ENCODE measurements around the gene LRRC4C.

LRRC4C gene

DNA sequence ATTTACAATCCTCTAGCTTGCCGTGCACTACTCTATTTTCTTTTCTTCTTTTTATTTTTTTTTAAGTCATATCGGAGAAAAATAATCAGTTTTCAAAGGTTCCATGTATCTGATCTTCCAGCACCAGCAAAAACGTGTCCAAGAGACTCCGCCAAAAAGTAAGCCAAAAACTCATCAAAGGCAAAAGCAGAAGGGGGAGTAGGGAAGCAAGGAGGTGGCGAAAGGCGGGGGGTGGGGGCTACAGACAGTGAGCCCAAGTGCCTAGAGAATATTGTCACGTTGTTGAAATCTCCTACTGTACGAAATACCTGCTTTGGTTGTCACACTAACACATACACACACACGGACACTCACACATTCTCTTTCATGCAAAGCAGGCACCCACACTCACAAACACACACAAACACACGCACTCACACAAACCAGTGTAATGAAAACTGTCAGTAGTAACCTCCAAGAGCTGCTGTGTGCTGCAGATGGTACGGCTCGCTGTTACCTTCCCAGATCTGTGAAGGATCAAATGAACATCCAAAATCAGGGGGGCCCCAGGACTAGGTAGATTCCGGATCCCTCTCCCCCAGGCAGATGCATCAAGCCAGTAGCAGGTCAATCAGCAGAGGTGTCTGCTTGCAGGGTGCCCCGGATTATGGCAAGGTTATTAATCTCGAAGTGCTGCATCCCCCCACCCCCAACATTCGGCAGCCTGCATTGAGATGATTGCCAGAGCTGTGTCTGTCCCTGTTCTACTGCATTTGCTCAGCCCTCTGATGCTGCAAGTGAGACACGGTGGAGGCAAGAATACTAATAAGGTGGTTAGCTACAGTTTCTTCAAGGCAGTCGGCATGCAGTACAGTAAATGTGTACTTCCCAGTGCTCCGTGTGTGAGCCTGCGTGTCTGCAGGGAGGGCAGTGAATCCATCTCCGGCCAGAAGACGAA, at the start of gene LRRC4C:
TSS of gene LRRC4C (minus strand) at position 188 of the 937 bp plus-strand sequence.
- no peak for DNase-seq

DNA sequence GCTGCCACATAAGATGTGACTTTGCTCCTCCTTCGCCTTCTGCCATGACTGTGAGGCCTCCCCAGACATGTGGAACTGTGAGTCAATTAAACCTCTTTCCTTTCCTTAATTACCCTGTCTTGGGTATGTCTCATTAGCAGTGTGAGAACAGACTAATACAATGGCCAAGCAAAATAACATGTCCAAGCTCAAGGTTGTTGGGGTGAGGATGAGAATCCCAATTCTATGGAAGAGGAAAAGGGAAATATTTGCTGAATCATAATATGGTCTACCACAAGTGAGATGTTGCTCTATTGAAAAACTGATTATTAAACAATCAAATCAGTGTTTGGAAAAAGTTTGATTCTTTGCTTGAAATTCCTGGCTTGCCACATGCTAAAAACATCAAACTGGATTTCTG, 48.7 kb upstream of the LRRC4C start:
- no peak for DNase-seq

DNA sequence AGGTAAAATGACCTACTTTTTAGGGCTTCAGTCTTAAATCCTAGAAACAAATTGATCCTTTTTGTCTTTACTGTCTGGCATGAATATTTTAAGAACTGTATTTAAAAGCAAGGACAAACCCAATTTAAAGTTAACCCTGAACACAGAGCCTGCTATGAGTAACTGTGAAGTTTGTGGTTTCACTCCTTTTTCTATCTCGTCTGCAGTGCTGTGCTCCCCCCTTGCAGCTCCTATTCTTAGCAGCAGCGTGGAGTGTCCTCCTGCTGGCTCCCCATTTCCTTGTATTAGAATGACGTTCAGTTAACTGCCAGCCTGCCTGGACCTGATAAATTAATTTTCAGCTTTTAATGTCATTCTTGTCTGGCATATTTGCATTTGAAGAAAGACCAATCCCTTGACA, 40.0 kb upstream of the LRRC4C start:
- DNase-seq = no peak

DNA sequence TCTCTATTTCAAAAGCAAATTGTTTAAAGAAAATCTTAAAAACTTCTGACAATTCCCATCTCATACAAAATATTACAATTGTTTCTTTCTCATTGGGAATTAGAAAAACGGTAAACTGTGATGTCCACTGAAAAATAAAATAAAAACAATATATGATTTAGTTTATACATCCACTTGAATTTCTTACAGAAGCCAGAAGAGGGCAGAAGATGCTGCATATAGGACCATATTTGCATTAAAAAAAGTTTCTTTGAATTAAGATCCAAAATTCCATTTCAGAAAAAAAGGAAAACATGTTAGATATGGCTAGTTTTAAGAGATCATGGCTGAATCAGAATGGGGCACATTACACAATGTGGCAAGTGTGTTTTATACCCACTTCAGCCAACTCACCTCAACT, 39.3 kb upstream of the LRRC4C start:
- DNase-seq = no peak

DNA sequence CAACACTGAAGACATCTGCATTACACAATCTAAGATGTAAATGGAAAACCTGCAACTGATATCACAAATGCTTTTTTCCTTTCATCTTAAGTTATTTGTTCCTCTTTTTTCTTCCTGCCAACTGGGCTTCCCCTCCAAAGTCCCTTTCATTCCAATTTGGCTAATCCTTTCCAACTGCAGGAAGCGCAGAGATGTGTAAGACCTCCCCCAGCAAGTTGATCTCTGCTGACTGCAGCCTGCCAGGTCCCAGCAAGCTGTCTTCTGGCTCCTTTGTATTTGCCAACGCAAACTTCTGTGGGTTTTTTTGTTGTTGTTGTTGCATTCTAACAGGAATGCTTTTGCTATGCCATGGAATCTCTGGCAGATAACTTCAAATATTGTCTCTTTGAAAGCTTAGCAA, 38.5 kb upstream of the LRRC4C start:
- DNase-seq = no peak

DNA sequence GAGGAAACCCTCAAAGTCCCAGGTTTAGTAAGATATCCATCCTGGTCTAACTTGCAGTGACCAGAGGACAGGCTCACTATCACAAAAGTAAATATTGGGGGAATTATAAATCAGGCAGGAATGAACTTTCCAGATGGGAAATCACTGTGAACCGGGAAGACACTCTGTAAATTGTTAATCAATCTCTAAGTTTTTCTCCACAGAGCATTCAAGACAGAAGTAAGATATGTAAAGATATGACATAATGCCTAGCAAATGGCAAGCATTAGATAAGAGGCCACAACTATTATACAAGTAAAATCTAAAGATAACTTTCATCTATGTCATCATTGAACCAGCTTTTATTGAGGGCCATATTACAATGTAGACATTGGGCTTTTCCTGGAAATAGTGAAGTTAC, 35.3 kb upstream of the LRRC4C start:
- DNase-seq = no peak

DNA sequence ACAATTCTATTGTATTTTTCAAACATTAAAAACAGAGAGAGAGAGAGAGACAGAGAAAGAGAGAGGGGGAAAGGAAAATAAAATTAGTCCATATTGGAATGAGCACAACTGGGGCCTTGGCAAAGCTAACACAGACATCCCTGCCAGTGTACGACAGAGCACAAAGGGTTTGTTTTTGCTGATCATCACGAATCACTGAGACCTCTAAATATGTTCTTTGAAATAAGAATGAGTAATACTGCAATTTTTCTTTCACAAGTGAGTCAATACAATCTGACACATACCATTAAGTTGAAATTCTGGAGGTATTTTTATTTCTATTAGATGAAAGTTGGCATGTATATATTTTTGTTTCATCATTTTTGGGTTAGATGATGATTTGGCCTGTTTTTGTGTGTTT, 27.0 kb upstream of the LRRC4C start:
- DNase-seq = no peak

DNA sequence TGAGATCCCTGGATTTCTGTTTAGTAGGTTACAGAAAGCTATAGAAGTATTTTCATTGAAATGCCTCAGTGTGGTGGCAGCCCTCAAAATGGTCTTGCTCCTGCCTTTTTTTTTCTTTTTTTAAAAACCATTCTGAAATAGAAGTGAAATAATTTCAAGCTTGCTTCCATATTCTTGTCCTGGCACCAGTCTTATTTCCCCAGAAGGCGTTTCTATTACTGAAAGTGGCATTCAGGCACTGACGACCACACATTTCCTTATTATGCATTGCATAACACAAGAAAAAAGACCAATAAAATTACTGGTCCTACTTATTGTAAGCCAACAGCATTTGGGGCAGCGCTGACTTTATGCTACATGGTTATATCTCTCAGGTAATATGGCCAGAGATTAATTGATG, 24.5 kb upstream of the LRRC4C start:
- no peak for DNase-seq

DNA sequence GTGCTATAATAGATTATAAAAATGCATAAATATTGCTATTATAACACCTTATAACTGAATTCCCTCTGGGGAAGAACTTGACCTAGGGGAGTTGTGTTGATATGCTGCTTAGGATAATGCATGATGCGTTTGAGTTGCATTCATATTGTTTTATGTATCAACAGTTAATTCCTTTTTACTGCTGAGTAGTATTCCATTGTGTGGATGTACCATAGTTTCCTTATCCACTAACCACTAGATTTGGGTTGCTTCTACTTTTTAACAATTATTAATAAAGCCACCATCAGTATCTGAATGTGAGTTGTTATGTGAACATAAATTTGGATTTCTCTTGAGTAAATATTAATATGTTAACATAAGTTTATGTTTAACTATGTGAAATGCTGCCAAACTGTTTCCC, 19.7 kb upstream of the LRRC4C start:
- DNase-seq = no peak

DNA sequence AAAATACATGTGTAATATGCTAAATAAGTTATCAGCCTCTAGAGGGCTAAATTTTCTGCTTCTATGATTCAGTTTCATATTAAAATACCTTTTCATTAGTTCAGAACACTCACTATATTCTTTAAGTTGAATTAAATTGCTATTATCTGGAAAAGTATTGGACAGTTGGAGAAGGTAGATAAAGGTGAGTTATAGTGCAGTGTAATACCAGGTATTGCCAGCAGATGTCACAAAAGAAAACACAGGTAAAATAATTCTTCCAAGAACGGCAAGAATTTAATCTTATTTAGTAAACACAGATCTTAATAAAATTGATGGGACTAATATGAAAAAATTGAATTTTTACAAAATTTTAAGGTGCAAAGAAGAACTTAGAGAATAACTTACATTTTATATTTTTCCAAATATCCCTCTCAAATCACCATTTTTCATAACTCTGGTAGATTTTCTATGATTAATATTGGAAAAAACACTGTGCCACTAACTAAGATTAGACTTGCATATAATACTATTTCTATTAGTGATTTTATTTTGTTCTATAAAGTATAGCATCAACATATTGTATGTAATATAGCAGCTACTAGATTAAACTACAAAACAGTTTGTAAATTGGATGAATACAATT, 1.7 kb upstream of the LRRC4C start:
- no peak for DNase-seq

DNA sequence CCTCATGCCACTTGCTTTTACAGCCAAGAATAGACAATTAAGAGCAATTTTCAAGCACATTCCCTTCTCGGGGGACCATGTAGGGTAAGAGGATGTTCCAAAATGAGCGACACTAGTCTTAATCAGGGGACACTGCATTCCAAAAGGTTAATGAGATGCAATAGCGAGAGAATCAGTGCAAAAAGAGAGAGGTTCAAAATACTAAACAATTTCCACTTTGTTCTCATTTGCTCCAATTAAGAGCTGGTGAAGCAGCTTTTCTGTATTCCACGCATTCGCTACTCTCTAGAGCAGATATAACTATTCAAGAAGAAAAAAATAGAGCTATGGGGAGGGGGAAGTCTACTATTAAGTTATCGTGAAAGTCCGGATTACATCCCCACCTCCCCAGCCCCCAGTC, 811 bp downstream of the LRRC4C start:
- no peak for DNase-seq

DNA sequence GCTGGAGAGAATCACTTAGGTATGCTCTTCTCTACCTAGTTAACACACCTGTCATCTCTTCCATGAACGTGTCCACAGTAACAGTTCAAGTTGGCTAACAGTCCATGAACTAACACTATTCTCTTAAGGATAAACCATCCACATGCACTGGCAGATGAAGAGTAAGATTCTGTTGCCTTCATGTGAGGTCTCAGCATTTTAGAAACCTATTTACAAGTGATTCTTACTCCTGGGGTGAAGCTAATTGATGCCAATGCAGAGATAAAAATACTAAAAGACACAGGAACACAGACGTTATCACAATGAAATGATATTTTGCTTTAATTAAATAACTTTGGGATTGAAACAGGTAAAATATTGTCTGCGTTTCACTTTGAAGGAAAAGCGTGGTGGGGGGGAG, 1.3 kb downstream of the LRRC4C start:
- no peak for DNase-seq

DNA sequence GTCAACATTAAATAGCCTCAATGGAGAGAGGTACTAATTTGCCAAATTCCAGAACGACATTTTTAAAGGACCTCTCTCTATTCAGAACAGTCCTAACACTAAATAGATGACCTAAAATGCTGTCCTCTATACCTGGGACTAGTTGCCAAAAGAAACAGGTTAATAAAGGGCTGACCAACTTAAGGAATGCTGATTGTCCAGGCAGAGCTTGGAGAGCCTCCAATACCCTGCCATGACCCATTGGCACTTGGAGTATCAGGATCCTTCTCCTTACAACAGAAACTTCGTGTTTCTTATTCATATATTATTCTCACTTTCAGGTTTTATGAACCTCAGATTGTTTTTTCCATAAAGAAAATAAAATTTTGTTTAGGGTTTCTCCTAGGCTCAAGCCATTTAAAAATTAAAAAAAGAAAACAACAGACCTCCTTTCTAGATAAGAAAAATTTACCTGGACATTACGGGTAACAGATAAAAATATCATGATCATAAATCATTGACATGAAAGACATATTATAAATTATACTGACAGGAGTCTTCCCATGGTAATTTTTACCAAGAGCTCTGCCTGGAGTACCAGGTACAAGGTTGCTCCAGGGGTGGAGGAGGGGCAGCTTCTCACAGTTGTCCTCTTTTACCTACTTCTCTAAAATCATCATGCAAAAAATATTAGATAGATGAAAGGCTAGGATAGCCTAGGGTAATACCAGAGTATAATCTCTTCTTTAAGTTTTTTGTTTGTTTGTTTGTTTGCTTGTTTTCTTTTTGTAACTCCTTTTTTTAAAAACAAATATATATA, 2.0 kb downstream of the LRRC4C start:
- no peak for DNase-seq

DNA sequence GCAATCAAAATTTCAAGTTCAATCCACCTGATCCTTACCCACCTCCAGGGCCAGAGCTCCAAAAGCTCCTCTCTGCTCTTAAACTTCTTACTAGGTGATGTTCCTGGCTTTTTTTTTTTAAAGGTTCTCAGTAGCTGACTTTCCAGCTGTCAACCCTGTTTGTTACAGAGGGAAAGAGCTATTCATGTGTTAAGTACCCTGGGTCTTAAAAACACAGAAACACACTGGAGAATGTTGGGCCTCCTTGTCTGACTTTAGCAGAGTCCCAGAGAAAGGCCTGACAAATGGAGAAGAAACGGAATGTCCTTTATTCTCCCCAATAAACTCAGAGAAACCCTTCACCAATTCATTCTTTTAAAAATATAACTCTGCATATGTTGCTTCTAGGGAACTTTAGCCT, 3.2 kb downstream of the LRRC4C start:
- no peak for DNase-seq

DNA sequence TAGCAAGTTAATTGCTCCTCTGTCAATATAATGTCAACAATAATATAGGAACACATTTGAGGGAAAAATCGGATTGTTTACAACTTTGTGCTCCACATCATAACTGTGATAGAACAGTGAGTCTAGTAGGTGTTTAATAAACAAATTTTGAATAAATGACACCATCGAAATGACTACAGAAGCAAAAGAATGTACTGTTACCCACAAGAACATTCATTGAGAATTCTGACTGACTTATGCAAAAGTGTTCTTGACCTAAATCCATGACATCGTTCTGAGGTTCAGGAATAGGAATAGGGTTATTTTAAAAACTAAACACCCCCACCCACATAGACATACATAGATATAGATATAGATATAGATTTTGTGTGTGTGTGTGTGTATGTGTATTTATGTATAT, 8.4 kb downstream of the LRRC4C start:
- DNase-seq = no peak

DNA sequence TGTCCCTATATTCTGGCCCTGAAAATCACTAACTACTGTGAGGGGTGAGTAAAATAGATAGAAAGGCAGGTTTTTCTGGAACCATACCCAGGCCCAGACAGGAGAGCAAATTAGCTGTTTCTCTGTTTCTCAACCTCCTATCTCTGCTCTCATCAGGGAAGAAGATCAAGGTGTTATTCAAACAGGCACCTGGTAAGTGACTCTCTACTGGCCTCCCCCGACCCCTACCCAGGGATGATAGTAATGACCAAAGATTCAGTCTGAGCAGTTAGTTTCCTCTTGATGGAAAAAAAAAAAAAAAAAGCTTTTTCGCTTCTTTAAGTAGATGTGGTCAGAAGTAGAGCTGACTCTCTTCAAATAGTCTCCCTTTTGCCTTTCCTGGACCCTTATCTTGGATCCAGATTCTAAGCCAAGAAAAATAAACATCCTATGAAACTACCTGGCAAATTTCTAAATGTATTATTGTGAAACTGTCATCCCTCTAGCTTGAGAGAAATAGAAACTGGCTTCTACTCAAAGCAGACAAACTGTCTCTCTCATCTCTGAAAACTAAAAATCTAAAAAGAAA, 9.9 kb downstream of the LRRC4C start:
- no peak for DNase-seq

DNA sequence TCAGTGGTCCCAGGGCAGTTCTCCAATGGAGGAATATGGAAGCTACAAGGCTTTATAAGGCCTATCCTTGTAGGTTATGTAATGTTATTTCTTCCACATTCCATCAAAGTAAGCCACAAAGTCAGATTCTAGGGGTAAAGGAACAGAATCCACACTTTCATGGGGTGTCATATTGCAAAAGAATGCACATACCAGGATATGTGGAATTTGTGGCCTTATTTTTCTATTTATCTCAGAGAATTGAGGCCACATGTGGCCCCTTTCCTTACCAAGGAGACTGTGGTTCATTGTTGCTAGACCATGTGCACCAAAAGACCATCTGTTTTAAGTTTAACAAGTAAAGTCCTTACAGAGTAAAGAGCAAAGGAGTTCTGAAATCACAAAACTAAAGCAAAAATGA, 12.9 kb downstream of the LRRC4C start:
- DNase-seq = no peak

DNA sequence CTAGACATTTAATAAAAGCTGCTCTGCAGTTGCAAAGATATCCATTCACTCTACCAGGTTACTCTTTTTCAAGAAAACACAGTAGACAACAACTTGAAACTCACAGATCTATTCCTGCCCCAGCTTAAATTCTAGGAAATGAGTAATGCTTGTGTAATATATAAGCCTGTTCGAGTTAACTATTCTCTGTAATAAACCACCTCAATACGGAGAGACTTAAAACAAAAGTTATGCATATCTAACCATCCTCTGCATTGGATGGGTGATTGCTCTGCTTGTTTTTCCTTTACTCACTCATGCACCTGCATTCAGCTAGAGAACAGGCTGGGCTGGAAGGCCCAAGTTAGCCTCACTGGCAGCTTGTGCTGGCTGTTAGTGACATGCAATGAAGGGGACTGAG, 13.3 kb downstream of the LRRC4C start:
- no peak for DNase-seq

DNA sequence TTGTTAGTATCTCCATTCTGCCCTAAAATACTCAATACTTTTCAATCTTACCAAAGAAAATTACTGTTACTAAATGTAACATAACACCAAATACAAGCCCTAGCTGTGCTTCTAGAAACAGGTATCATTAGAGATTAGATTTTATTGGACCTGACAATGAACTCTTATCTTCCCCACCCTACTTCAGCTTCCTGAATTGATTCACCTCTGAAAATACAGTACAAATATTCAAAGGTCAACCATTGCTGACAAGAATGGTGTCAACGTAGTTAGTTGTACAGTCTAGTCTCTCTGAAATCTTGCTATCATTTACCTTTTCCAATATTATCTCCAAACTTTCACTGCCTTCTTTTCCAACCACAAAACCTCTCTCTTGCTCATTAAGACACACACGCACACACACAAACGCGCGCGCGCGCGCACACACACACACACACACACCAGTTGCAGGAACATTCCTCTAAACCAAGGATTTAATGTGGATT, 22.4 kb downstream of the LRRC4C start:
- no peak for DNase-seq

DNA sequence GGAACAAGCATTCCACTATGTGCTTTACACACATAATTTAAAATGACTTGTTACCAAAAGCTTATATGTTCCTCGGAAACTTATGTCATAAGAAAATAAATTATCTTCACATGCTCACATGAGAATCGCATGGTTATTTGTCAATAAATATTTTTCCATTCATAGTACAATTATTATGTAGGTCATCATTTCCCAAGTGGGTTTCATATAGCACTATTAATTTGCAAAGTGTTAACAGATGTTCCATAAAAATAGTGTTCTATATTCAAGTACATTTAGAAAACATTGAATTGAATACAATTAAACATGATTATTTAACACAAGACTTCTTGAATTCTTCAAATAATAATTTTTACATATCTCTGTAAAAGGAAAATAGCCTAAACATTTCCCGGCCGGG, 23.9 kb downstream of the LRRC4C start:
- DNase-seq = no peak

DNA sequence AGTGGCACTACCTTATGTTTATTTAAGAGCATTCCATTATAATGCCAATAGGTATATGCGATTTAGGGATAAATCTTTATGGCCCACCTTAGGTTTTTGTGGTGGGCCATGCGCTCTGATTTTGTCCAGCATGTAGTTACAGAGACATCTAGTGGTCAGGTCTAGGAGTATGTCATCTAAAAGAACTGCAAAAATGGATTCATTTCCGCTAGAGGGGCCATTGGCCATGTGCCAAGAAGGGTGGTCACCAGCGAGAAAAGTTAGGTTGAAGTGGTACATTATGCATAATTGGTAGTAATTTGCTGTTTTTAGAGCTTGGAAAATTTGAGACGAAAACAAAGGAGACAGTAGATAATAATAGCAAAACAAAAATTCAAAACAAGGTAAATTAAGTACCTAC, 27.7 kb downstream of the LRRC4C start:
- no peak for DNase-seq

DNA sequence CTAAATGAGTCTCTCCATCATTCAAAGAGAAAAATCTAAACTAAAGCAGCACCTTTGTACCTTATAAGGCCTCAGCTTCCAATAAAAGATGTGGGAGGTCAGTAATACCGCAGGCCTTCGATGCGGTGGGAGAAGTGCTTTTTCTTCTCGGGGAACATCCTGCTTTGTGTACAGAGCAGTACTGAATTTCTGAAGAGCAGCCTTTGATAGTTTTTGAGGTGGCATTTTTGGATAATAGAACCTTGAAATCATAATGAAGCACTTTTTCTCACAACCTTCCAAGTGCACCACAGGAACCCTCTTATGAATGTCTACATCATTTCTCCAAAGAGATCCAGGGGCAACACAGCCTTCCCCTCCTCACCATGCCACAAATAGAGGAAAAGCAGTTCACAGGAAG, 39.6 kb downstream of the LRRC4C start:
- DNase-seq = no peak

DNA sequence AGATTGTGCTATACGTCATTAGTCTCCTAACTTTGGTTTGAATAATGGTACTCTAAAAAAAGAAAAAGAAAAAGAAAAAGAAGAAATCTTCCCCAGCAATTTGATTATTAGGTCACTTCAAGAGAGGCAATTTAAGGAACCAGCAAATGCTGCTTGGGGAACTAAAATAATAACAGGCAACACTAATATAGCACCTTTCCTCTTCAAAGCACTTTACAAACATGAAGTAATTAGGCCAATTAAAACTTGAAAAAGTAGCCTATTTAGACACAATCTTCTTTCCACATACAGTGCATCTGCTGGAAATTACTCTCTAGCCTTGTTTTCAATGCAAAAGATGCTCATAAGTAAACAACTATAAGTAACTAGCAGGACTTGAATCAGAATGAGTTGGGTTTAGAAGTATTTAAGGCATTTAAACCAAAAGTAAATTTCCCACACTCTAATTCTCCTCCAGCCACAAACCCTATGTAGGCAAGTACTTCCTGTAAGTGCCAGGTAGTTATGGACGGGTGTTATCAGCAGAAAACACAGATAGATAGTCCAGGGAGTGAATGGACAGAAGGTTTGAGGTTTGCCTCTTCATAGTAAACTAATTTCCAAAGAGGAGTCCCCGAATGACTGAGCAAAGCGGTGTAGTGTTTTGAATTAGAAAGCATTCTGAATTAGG, 44.5 kb downstream of the LRRC4C start:
- no peak for DNase-seq

Data from NCI-H2171 (cell line).